SK-N-SH treated with all-trans-retinoic acid at 6 μM for 48 hours (cell line): Measurements from ENCODE around the gene TECR.

ENCODE experiments used
- ESRRG ChIP-seq: fragments of 250-450 bp; sonication (Bioruptor Pico); IDR thresholded peaks from 2 replicates; pipeline ENCODE4 v1.6.1; 2021; ENCODE audit warnings: mild to moderate bottlenecking
- GLIS3 ChIP-seq: fragments of 250-450 bp; sonication (Bioruptor Pico); IDR thresholded peaks from 2 replicates; pipeline ENCODE4 v1.5.0; 2020; ENCODE audit warnings: mild to moderate bottlenecking, moderate library complexity
- ISL1 ChIP-seq: fragments of 250-450 bp; sonication (Bioruptor Pico); IDR thresholded peaks from 2 replicates; pipeline ENCODE4 v2.1.2; 2022; ENCODE audit warnings: mild to moderate bottlenecking, moderate library complexity
- PPARA ChIP-seq: fragments of 250-450 bp; sonication (Bioruptor Pico); IDR thresholded peaks from 2 replicates; pipeline ENCODE4 v1.5.0; 2020; ENCODE audit warnings: mild to moderate bottlenecking, borderline replicate concordance
- SNAI2 ChIP-seq: fragments of 250-450 bp; sonication (Bioruptor Pico); IDR thresholded peaks from 2 replicates; pipeline ENCODE4 v1.5.0; 2020; ENCODE audit warnings: mild to moderate bottlenecking, moderate library complexity
- ZNF565 ChIP-seq: fragments of 450-650 bp; formaldehyde crosslinking; conservative IDR thresholded peaks from 2 replicates; pipeline ENCODE4 v1.5.0; 2020; ENCODE audit warnings: low read depth, mild to moderate bottlenecking, moderate library complexity
- TF ChIP-seq, protein P1 (sequence below): fragments of 250-450 bp; sonication (Bioruptor Pico); IDR thresholded peaks from 2 replicates; pipeline ENCODE4 v1.8.0; 2020; ENCODE audit warnings: mild to moderate bottlenecking, moderate library complexity, borderline replicate concordance
- TF ChIP-seq, protein P2 (sequence below): fragments of 250-450 bp; sonication (Bioruptor Pico); IDR thresholded peaks from 2 replicates; pipeline ENCODE4 v1.8.0; 2021; ENCODE audit warnings: low read depth, mild to moderate bottlenecking, moderate library complexity, borderline replicate concordance
- TF ChIP-seq, protein P3 (sequence below): fragments of 250-450 bp; sonication (Bioruptor Pico); IDR thresholded peaks from 2 replicates; pipeline ENCODE4 v1.5.0; 2020; ENCODE audit warnings: mild to moderate bottlenecking, moderate library complexity

DNA sequence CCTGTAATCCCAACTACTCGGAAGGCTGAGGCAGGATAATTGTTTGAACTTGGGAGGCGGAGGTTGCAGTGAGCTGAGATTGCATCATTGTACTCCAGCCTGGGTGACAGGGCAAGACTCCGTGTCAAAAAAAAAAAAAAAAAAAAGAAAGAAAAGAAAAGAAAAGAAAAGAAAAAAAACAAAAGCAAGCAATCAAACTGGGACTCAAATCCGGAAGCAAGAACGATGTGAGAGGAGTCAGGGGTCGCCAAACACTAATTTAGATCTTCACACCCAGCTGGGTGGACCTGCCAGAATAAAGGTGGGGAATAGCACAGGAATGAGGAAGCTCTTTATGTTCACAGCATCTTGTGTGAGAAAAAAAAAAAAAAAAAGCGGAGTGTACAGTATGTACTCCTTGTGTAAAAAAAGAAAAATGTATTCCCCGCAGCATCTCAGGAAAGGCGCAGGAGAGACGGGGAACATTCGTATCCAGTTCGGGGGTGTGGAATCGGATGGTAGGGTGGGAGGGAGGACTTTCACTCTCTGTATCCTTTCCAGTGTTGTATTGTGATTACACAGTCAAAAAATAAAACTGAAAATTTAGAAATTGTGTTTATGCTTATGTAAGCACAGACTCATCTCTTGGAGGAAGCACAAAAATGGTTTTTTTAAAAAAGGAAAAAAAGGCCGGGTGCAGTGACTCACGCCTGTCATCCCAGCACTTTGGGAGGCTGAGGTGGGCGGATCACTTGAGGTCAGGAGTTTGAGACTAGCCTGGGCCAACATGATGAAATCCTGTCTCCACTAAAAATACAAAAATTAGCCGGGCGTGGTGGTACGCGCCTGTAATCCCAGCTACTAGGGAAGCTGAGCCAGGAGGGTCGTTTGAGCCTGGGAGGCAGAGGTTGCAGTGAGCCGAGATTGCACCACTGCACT lies 18.8 kb upstream of the TECR start:
- no peak for TF ChIP-seq ZNF565 (CRISPR knock-in tag)
- TF ChIP-seq SNAI2, result no peak
- TF ChIP-seq GLIS3 (CRISPR knock-in tag), result no peak
- TF ChIP-seq, protein P1, sequence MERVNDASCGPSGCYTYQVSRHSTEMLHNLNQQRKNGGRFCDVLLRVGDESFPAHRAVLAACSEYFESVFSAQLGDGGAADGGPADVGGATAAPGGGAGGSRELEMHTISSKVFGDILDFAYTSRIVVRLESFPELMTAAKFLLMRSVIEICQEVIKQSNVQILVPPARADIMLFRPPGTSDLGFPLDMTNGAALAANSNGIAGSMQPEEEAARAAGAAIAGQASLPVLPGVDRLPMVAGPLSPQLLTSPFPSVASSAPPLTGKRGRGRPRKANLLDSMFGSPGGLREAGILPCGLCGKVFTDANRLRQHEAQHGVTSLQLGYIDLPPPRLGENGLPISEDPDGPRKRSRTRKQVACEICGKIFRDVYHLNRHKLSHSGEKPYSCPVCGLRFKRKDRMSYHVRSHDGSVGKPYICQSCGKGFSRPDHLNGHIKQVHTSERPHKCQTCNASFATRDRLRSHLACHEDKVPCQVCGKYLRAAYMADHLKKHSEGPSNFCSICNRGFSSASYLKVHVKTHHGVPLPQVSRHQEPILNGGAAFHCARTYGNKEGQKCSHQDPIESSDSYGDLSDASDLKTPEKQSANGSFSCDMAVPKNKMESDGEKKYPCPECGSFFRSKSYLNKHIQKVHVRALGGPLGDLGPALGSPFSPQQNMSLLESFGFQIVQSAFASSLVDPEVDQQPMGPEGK (CRISPR knock-in tag), result no peak
- TF ChIP-seq ISL1 (CRISPR knock-in tag), result no peak
- TF ChIP-seq, protein P2, sequence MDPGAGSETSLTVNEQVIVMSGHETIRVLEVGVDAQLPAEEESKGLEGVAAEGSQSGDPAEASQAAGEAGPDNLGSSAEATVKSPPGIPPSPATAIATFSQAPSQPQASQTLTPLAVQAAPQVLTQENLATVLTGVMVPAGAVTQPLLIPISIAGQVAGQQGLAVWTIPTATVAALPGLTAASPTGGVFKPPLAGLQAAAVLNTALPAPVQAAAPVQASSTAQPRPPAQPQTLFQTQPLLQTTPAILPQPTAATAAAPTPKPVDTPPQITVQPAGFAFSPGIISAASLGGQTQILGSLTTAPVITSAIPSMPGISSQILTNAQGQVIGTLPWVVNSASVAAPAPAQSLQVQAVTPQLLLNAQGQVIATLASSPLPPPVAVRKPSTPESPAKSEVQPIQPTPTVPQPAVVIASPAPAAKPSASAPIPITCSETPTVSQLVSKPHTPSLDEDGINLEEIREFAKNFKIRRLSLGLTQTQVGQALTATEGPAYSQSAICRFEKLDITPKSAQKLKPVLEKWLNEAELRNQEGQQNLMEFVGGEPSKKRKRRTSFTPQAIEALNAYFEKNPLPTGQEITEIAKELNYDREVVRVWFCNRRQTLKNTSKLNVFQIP (CRISPR knock-in tag), result no peak
- TF ChIP-seq, protein P3, sequence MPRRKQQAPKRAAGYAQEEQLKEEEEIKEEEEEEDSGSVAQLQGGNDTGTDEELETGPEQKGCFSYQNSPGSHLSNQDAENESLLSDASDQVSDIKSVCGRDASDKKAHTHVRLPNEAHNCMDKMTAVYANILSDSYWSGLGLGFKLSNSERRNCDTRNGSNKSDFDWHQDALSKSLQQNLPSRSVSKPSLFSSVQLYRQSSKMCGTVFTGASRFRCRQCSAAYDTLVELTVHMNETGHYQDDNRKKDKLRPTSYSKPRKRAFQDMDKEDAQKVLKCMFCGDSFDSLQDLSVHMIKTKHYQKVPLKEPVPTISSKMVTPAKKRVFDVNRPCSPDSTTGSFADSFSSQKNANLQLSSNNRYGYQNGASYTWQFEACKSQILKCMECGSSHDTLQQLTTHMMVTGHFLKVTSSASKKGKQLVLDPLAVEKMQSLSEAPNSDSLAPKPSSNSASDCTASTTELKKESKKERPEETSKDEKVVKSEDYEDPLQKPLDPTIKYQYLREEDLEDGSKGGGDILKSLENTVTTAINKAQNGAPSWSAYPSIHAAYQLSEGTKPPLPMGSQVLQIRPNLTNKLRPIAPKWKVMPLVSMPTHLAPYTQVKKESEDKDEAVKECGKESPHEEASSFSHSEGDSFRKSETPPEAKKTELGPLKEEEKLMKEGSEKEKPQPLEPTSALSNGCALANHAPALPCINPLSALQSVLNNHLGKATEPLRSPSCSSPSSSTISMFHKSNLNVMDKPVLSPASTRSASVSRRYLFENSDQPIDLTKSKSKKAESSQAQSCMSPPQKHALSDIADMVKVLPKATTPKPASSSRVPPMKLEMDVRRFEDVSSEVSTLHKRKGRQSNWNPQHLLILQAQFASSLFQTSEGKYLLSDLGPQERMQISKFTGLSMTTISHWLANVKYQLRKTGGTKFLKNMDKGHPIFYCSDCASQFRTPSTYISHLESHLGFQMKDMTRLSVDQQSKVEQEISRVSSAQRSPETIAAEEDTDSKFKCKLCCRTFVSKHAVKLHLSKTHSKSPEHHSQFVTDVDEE (CRISPR knock-in tag), result no peak
- TF ChIP-seq PPARA (CRISPR knock-in tag), result no peak
- TF ChIP-seq ESRRG, result no peak
